ENCODE results near the gene SIAH1.
"Not testable (repeated sequence)": the region's sequence is repeated elsewhere in the genome, so short reads cannot be mapped to it uniquely, and the experiment has no call there.

SIAH1 gene

DNA sequence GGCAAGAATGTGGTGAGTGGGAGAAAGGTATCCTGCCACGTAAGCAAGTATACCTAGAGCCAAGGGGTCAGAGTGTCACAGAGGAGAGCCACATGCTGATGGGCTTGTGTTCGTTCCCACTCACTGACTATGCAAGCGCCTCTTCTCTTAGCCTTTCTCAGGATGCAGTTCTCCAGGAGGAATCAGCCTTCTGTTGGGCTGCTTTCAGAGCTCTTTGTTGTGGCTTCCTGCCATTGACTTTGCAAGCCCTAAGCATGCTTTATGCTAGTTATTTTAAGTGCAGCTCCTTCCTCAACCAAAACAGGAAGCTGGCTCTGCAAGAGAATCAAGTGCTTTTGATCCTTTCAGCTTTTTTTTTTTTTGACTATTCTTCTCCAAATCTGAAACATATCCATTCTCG, 66.6 kb downstream of the SIAH1 start:
- Histone ChIP-seq H3K27me3 (ENCODE audit: low read length) (no peaks in the 10 kb centered on the region), H3K4me2 (ENCODE audit: low read depth, low read length, poor library complexity, severe bottlenecking) (no peak overlapping the region), H4K20me1 (ENCODE audit: low read depth, low read length) (no peaks in the 10 kb centered on the region), H3K9me3 (ENCODE audit: insufficient read depth, low read length) (no peaks in the 10 kb centered on the region), H2AFZ (ENCODE audit: low read depth, low read length, severe bottlenecking) (no peak overlapping the region), H3K79me2 (ENCODE audit: insufficient read depth, low read length) (no peaks in the 10 kb centered on the region), H3F3A (ENCODE audit: insufficient read depth) (no peaks in the 10 kb centered on the region), H3K9ac (ENCODE audit: low read length) (no peak overlapping the region), H3K9me2 (replicated peaks; ENCODE audit: insufficient read depth, low read length) (no peaks in the 10 kb centered on the region), H3K4me3 (ENCODE audit: insufficient read depth, low read length, poor library complexity, severe bottlenecking) (no peak overlapping the region), H3K27ac (ENCODE audit: low read depth, low read length) (no peak overlapping the region), H3K36me3 (ENCODE audit: low read length) (no peaks in the 10 kb centered on the region)
- no peak for TF ChIP-seq EZH2phosphoT487 (conservative IDR thresholded peaks at IDR 0.05; ENCODE audit: low read length)
- TF ChIP-seq, protein P1, sequence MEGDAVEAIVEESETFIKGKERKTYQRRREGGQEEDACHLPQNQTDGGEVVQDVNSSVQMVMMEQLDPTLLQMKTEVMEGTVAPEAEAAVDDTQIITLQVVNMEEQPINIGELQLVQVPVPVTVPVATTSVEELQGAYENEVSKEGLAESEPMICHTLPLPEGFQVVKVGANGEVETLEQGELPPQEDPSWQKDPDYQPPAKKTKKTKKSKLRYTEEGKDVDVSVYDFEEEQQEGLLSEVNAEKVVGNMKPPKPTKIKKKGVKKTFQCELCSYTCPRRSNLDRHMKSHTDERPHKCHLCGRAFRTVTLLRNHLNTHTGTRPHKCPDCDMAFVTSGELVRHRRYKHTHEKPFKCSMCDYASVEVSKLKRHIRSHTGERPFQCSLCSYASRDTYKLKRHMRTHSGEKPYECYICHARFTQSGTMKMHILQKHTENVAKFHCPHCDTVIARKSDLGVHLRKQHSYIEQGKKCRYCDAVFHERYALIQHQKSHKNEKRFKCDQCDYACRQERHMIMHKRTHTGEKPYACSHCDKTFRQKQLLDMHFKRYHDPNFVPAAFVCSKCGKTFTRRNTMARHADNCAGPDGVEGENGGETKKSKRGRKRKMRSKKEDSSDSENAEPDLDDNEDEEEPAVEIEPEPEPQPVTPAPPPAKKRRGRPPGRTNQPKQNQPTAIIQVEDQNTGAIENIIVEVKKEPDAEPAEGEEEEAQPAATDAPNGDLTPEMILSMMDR (IDR thresholded peaks at IDR 0.05; ENCODE audit: insufficient read depth, low read length, poor library complexity, severe bottlenecking), result no peak

GRCh38 chr16:48317614-48318315, 67.4 kb downstream of the SIAH1 start:
- H3K36me3 ChIP-seq (ENCODE audit: low read length), result no peaks in the 10 kb centered on the region
- TF ChIP-seq, protein P1 (IDR thresholded peaks at IDR 0.05; ENCODE audit: insufficient read depth, low read length, poor library complexity, severe bottlenecking), result no peak
- TF ChIP-seq EZH2phosphoT487 (conservative IDR thresholded peaks at IDR 0.05; ENCODE audit: low read length), result no peak
- no peaks in the 10 kb centered on the region for H3K79me2 ChIP-seq (ENCODE audit: insufficient read depth, low read length)
- H3K4me3 ChIP-seq (ENCODE audit: insufficient read depth, low read length, poor library complexity, severe bottlenecking), result no peak overlapping the region
- H3K9me3 ChIP-seq (ENCODE audit: insufficient read depth, low read length), result no peaks in the 10 kb centered on the region
- no peak overlapping the region for H3K9ac ChIP-seq (ENCODE audit: low read length)
- H4K20me1 ChIP-seq (ENCODE audit: low read depth, low read length), result no peaks in the 10 kb centered on the region
- H3F3A ChIP-seq (ENCODE audit: insufficient read depth), result no peaks in the 10 kb centered on the region
- H2AFZ ChIP-seq (ENCODE audit: low read depth, low read length, severe bottlenecking), result no peak overlapping the region
- no peak overlapping the region for H3K27ac ChIP-seq (ENCODE audit: low read depth, low read length)
- H3K27me3 ChIP-seq (ENCODE audit: low read length), result no peaks in the 10 kb centered on the region
- no peaks in the 10 kb centered on the region for H3K9me2 ChIP-seq (replicated peaks; ENCODE audit: insufficient read depth, low read length)
- H3K4me2 ChIP-seq (ENCODE audit: low read depth, low read length, poor library complexity, severe bottlenecking), result no peak overlapping the region

GRCh38 chr16:48317026-48317425, 68.2 kb downstream of the SIAH1 start:
- H2AFZ ChIP-seq (ENCODE audit: low read depth, low read length, severe bottlenecking), result no peak overlapping the region
- H3K9ac ChIP-seq (ENCODE audit: low read length), result no peak overlapping the region
- H4K20me1 ChIP-seq (ENCODE audit: low read depth, low read length), result no peaks in the 10 kb centered on the region
- H3K36me3 ChIP-seq (ENCODE audit: low read length), result no peaks in the 10 kb centered on the region
- TF ChIP-seq EZH2phosphoT487 (conservative IDR thresholded peaks at IDR 0.05; ENCODE audit: low read length), result no peak
- TF ChIP-seq, protein P1 (IDR thresholded peaks at IDR 0.05; ENCODE audit: insufficient read depth, low read length, poor library complexity, severe bottlenecking), result no peak
- no peaks in the 10 kb centered on the region for H3F3A ChIP-seq (ENCODE audit: insufficient read depth)
- no peaks in the 10 kb centered on the region for H3K27me3 ChIP-seq (ENCODE audit: low read length)
- no peaks in the 10 kb centered on the region for H3K79me2 ChIP-seq (ENCODE audit: insufficient read depth, low read length)
- no peaks in the 10 kb centered on the region for H3K9me3 ChIP-seq (ENCODE audit: insufficient read depth, low read length)
- no peaks in the 10 kb centered on the region for H3K9me2 ChIP-seq (replicated peaks; ENCODE audit: insufficient read depth, low read length)
- no peak overlapping the region for H3K27ac ChIP-seq (ENCODE audit: low read depth, low read length)
- H3K4me3 ChIP-seq (ENCODE audit: insufficient read depth, low read length, poor library complexity, severe bottlenecking), result no peak overlapping the region
- H3K4me2 ChIP-seq (ENCODE audit: low read depth, low read length, poor library complexity, severe bottlenecking), result no peak overlapping the region

DNA sequence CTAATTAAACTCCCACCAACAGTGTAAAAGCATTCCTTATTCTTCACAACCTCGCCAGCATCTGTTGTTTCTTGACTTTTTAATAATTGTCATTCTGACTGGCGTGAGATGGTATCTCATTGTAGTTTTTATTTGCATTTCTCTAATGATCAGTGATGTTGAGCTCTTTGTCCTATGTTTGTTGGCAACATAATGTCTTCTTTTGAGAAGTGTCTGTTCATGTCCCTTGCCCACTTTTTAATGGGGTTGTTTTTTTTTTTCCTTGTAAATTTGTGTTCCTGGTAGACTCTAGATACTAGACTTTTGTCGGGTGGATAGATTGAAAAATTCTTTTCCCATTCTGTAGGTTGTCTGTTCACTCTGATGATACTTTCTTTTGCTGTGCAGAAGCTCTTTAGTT, 71.3 kb downstream of the SIAH1 start:
- not testable (repeated sequence) for H3K9me2 ChIP-seq (replicated peaks; ENCODE audit: insufficient read depth, low read length); H3K4me3 ChIP-seq (ENCODE audit: insufficient read depth, low read length, poor library complexity, severe bottlenecking); H3K79me2 ChIP-seq (ENCODE audit: insufficient read depth, low read length); H3K9me3 ChIP-seq (ENCODE audit: insufficient read depth, low read length); H3K4me2 ChIP-seq (ENCODE audit: low read depth, low read length, poor library complexity, severe bottlenecking); H3K9ac ChIP-seq (ENCODE audit: low read length); H3K27me3 ChIP-seq (ENCODE audit: low read length); H3F3A ChIP-seq (ENCODE audit: insufficient read depth); H3K27ac ChIP-seq (ENCODE audit: low read depth, low read length); H2AFZ ChIP-seq (ENCODE audit: low read depth, low read length, severe bottlenecking); H4K20me1 ChIP-seq (ENCODE audit: low read depth, low read length)
- peaks cover 19% of the 10 kb centered on the region for H3K36me3 ChIP-seq (ENCODE audit: low read length)
